HEK293T (cell line): Measurements from ENCODE around the gene INPP4A.

ENCODE experiments used
- CTCF ChIA-PET: fragments of 350-600 bp; formaldehyde crosslinking; extraction: SDS; loops from one replicate; lab custom pipeline; 2021; ENCODE audit warnings: antibody characterized with exemption, inconsistent platforms; lab: Yijun Ruan, JAX
- POLR2A ChIA-PET: fragments of 350-600 bp; formaldehyde crosslinking; extraction: SDS; loops from one replicate; lab custom pipeline; 2020; ENCODE audit warnings: antibody characterized with exemption, inconsistent platforms; lab: Yijun Ruan, JAX
- DNase-seq: peaks from one replicate; pipeline ENCODE4 v3.0.0; 2012; ENCODE audit warnings: mixed read lengths; ENCODE audit errors: extremely low spot score
- ARNT ChIP-seq: fragments of 450-650 bp; IDR thresholded peaks from 2 replicates; pipeline ENCODE4 v1.6.1; 2017; ENCODE audit warnings: mild to moderate bottlenecking
- BHLHE40 ChIP-seq: fragments of 450-650 bp; IDR thresholded peaks from 2 replicates; pipeline ENCODE4 v1.6.1; 2016; ENCODE audit warnings: mild to moderate bottlenecking, moderate library complexity, borderline replicate concordance
- CTBP1 ChIP-seq: fragments of 450-650 bp; IDR thresholded peaks from 2 replicates; pipeline ENCODE4 v1.6.1; 2016; ENCODE audit warnings: borderline replicate concordance
- ELF4 ChIP-seq: fragments of 450-650 bp; IDR thresholded peaks from 2 replicates; pipeline ENCODE4 v1.6.1; 2017; ENCODE audit warnings: antibody characterized with exemption
- FOXA1 ChIP-seq: fragments of 450-650 bp; IDR thresholded peaks from 2 replicates; pipeline ENCODE4 v1.6.1; 2016; ENCODE audit warnings: mild to moderate bottlenecking
- FOXK2 ChIP-seq: fragments of 450-650 bp; IDR thresholded peaks from 2 replicates; pipeline ENCODE4 v1.6.1; 2016; ENCODE audit warnings: mild to moderate bottlenecking
- FOXM1 ChIP-seq: fragments of 450-650 bp; IDR thresholded peaks from 2 replicates; pipeline ENCODE4 v1.6.1; 2017; ENCODE audit warnings: mild to moderate bottlenecking, borderline replicate concordance
- HDGF ChIP-seq: fragments of 450-650 bp; IDR thresholded peaks from 2 replicates; pipeline ENCODE4 v1.6.1; 2017; ENCODE audit warnings: antibody characterized with exemption, borderline replicate concordance
- L3MBTL2 ChIP-seq: fragments of 450-650 bp; conservative IDR thresholded peaks from 2 replicates; pipeline ENCODE4 v1.6.1; 2016; ENCODE audit warnings: mild to moderate bottlenecking
- LEF1 ChIP-seq: fragments of 450-650 bp; IDR thresholded peaks from 2 replicates; pipeline ENCODE4 v1.6.1; 2017; ENCODE audit warnings: mild to moderate bottlenecking, borderline replicate concordance
- NFRKB ChIP-seq: fragments of 450-650 bp; IDR thresholded peaks from 2 replicates; pipeline ENCODE4 v1.6.1; 2016; ENCODE audit warnings: mild to moderate bottlenecking, moderate library complexity
- SP1 ChIP-seq: fragments of 450-650 bp; IDR thresholded peaks from 2 replicates; pipeline ENCODE4 v1.6.1; 2017
- SUZ12 ChIP-seq: fragments of 450-650 bp; IDR thresholded peaks from 2 replicates; pipeline ENCODE4 v1.6.1; 2016; ENCODE audit warnings: mild to moderate bottlenecking
- TARDBP ChIP-seq: fragments of 450-650 bp; IDR thresholded peaks from 2 replicates; pipeline ENCODE4 v1.6.1; 2016
- ZNF384 ChIP-seq: fragments of 450-650 bp; IDR thresholded peaks from 2 replicates; pipeline ENCODE4 v1.6.1; 2016
- TF ChIP-seq, protein P1 (sequence below): fragments of 450-650 bp; IDR thresholded peaks from 2 replicates; pipeline ENCODE4 v1.6.1; 2016

The INPP4A gene

DNA sequence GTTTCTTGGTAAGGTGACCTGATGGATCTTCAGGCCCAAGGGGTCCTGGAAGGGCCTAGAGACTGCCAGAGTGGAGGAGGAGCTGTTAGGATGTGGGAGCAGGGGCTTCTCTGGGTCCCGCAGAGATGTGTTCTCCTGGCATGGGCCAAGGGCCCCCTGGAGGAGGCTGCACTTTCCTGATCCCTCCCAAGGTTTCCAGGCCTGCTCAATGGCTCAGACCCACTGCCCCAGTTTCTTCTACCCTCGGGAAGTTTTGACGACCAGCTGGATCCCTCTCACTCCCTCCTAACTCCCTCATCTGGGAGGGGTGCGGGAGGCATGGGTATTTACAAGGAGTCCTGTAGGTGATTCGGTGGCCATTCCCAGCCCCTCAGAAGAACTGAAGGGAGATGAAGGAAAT is 127.6 kb downstream of the INPP4A start:
- no peak for DNase-seq
- TF ChIP-seq LEF1 (no peak), HDGF (no peak), FOXK2 (no peak), SP1 (no peak), BHLHE40 (no peak), SUZ12 (no peak), L3MBTL2 (no peak), FOXA1 (no peak), CTBP1 (no peak)
- TF ChIP-seq, protein P1, sequence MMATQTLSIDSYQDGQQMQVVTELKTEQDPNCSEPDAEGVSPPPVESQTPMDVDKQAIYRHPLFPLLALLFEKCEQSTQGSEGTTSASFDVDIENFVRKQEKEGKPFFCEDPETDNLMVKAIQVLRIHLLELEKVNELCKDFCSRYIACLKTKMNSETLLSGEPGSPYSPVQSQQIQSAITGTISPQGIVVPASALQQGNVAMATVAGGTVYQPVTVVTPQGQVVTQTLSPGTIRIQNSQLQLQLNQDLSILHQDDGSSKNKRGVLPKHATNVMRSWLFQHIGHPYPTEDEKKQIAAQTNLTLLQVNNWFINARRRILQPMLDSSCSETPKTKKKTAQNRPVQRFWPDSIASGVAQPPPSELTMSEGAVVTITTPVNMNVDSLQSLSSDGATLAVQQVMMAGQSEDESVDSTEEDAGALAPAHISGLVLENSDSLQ: no peak
- ChIA-PET POLR2A (no interaction called here), CTCF (no interaction called here)

DNA sequence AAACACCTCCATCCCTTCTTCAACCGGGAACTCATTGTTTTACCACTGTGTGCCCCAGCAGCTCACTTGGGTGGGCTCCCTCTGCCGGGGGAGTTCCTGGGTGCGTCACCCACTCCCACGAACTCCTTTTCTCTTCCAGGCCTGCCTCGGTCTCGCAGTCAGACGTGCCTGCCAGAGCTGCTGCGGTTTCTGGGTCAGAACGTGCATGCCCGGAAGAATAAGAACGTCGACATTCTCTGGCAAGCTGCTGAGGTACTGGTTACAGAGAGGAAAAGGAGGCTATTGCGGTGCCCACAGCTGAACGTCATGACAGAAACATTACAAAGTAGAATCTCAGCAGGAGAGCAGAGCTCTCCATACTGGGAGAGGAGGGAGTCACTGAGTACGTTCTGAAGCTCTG is 128.0 kb downstream of the INPP4A start:
- POLR2A ChIA-PET: no interaction called here
- CTCF ChIA-PET: no interaction called here
- no peak for DNase-seq
- TF ChIP-seq FOXA1 (no peak), SUZ12 (no peak), FOXM1 (no peak), BHLHE40 (no peak), CTBP1 (no peak), TARDBP (no peak), NFRKB (no peak), SP1 (no peak), ARNT (no peak), FOXK2 (no peak), HDGF (no peak), ELF4 (no peak), LEF1 (no peak), L3MBTL2 (no peak), ZNF384 (no peak)
- TF ChIP-seq, protein P1: no peak

DNA sequence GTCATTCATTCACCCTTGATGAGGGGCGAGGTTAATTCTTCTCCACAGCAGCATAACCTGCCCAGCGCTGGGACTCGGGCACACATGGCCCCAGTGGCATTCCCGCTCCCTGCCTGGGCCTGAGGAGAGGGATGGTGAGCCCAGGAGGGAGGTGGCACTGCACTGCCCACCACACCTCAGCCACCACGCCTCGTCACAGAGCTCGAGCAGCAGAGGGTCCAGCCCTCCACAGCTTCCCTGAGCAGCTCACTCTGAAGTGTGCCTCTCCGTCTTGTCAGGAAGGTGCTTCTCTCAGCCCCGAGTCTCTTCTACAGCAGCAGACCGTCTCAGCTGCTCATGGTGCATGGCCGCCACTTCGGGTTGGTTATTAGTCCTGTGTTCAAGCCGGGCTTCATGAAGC is 128.8 kb downstream of the INPP4A start:
- POLR2A ChIA-PET: no interaction called here
- no peak for DNase-seq
- CTCF ChIA-PET: no interaction called here
- TF ChIP-seq TARDBP: no peak
- TF ChIP-seq, protein P1: no peak

DNA sequence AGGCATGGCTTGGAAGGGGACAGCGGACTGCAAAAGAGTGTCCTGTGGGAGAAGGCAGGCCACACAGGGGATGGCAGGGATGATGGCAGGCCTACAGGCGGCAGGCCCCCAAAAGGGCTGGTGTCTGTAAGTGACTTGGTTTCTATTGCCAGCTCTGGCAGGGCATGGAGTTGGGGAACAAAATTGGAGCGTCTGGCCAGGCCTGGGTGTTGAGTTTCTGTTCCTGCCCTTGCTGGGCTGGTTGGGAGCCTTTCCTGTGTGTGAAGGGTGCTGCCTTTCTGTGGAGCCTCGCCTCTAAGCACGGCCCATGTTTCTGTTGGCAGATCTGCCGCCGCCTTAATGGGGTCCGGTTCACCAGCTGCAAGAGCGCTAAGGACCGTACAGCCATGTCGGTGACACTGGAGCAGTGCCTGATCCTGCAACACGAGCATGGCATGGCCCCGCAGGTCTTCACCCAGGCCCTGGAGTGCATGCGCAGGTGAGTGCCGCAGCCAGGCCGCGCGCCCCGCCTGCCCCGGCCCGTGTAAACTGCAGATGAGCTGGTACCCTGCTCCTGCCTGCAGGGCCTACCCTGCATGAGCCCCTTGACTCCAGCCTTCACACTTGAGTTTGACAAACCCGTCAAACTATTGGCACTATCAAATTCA is 132.1 kb downstream of the INPP4A start:
- no peak for TF ChIP-seq SUZ12
- no peak for TF ChIP-seq FOXK2
- no peak for TF ChIP-seq TARDBP
- TF ChIP-seq SP1: no peak
- TF ChIP-seq, protein P1: no peak
- no peak for TF ChIP-seq ELF4
- TF ChIP-seq FOXA1: no peak
- no peak for TF ChIP-seq LEF1
- no peak for TF ChIP-seq FOXM1
- TF ChIP-seq ZNF384: no peak
- no peak for TF ChIP-seq HDGF
- no peak for TF ChIP-seq ARNT
- TF ChIP-seq NFRKB: no peak
- TF ChIP-seq CTBP1: no peak
- TF ChIP-seq L3MBTL2: no peak
- no peak for TF ChIP-seq BHLHE40
- DNase-seq: no peak
- ChIA-PET POLR2A (no interaction called here), CTCF (interaction anchor here (0.6 kb wide), 1 partner anchor 149 kb away, joined by 3 read pairs; no protein-coding TSS in a partner anchor)

DNA sequence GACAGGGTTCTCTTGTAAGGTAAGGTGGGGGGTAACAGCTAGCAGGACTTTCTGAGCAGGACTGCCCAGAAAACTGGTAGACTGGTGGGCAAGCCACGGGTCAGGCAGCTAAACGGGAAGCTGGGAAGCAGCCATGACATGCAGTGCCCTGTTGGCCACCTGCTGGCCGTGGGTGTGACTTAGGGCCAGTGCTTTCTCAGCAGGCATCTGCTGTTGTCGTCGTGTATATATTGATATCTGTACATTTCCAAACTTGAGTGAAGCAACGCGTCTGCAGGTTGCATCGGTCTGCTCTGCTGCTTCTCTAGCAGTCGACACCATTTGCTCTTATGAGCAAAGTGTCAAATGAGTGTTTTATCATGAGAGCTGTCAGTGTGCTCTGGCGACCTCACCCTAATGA is 132.7 kb downstream of the INPP4A start:
- ChIA-PET POLR2A (no interaction called here), CTCF (no interaction called here)
- DNase-seq: no peak
- no peak for TF ChIP-seq LEF1
- TF ChIP-seq TARDBP: no peak
- TF ChIP-seq FOXK2: no peak
- no peak for TF ChIP-seq ELF4
- TF ChIP-seq FOXA1: no peak
- TF ChIP-seq ARNT: no peak

DNA sequence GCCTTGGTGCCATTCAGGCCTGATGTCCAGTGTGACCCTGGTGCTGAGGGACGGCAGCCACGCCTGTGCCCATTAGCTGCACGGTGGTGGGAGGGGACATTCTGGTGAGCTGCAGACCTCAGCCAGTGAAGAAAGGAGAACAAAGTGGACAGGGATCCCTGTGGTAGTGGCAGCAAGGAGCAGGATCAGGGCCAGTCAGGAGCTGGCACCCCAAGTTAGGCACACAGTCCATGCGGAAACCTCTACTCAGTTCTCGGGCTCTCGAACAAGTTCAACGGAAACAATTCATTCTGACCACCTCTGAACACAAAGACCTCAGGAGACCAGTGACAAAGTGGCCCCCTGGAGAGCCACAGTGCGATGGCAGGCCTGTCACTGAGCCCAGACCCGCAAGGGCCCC is 133.6 kb downstream of the INPP4A start:
- ChIA-PET CTCF (interaction anchor here (0.7 kb wide), 1 partner anchor 370 kb away, joined by 3 read pairs; no protein-coding TSS in a partner anchor), POLR2A (no interaction called here)
- TF ChIP-seq BHLHE40 (no peak), HDGF (no peak), SP1 (no peak), FOXA1 (no peak), CTBP1 (no peak)
- no peak for DNase-seq
